UCSD-AML1 (cell line): ENCODE measurements around the gene TTLL11.

ENCODE experiments used
- DNase-seq: peaks from one replicate; lab custom pipeline; 2025; ENCODE audit not compliant: unreplicated experiment; lab: John Stamatoyannopoulos, UW

The TTLL11 gene

DNA sequence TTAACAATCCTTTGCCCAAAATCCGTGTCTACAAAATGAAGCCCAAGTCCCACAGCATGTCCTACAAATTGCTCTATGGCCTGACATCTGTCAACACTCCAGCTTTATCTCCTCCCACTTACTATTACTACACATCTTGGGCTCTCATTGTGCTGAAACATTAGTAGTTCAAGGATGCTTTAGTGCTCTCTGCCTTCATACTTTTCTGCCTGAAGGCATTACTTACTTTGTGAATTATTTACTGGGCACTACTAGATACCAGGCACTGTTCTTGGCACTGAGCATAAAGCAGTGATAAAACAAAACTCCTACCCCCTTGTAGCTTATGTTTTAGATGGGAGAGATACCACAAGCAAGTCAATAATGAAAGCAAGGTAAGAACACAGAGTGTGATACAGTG, 113.4 kb downstream of the TTLL11 start:
- DNase-seq = no peak

- DNase-seq = no peak
Observed at GRCh38 chr9:121976751-121977150, 116.4 kb downstream of the TTLL11 start.

GRCh38 chr9:121975801-121976277, 117.3 kb downstream of the TTLL11 start:
- DNase-seq = no peak

DNA sequence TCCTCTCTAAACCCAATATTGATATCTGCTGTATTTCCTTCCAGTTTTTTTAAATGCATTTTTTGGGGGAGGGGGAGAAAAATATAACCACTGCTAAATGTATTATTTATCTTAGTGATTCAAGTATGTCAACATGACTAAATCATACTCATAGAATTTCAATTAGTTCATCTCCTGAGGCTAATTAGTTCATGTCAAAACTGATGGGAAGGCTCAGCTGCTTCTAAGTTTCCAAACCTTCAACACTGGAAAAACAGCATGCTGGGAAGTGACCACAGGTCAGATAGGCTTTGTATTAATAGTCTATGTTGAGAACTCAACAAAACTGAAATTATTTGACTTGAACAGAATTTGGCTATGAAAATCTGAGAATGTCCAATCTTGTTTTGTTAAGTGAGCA, 118.7 kb downstream of the TTLL11 start:
- no peak for DNase-seq

DNA sequence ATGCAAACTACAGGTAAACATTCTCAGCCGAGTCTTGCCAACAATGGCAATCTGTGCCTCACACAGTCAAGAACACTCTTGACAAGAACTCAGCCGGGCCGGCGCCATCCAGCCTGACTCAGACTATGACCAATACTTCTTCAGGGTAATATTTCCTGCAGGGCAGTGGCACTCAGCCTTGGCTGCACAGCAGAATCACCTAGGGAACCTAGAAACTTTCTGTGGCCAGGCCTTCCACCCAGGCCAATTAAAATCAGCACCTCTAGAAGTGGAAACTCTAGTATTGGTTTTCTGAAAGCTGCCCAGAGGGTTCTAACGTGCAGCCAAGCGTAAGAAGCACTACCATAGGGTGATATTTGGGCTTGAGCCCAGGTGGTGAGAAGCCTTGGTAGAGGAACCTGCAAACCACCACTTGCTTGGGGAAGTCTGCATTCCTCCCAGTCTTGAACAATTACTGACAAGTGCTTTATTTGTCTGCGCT, 120.6 kb downstream of the TTLL11 start:
- no peak for DNase-seq

- DNase-seq = no peak
Observed at GRCh38 chr9:121968056-121968455, 125.1 kb downstream of the TTLL11 start.

GRCh38 chr9:121966706-121967105, 126.4 kb downstream of the TTLL11 start:
- DNase-seq = no peak

- DNase-seq = no peak
Observed at GRCh38 chr9:121963528-121963995, 129.5 kb downstream of the TTLL11 start.

DNA sequence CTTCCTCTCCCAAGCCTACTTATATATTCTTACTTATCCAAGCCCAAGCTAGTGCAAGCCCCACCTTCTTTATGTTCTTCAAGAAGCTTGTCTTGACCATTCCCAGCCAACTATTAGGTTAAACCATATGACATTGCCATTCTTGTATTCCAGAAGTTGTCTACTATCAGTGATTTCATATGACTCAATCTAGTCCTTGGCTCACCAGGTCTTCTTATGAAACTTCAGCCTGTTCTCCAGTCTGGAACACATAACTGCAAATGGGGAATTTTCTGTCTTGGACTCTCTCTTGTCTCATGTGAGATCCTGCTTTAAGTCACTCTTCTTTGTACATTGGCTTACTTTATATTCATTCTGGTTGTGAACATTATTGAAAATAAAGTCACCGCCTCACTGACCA, 130.7 kb downstream of the TTLL11 start:
- DNase-seq = no peak

GRCh38 chr9:121960665-121961064, 132.4 kb downstream of the TTLL11 start:
- DNase-seq = no peak

DNA sequence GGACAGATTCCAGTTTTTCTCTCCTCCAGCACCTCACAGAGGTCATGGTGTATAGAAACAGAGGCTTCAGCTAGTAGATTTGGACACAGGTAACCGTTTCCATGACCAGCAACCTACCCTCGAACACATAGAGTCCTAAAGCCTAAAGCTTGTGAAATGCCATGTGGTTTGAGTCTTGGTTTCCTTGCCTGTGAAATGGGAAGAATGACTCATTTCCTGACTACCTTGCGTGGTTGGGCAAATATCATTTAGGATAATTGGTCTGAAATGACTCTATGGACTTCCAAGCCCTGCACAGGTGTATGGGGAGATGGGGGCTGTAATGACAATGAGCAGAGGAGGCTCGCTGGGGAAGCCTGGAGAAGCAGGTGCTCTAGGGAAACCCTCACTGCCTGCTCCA, 134.6 kb downstream of the TTLL11 start:
- no peak for DNase-seq

DNA sequence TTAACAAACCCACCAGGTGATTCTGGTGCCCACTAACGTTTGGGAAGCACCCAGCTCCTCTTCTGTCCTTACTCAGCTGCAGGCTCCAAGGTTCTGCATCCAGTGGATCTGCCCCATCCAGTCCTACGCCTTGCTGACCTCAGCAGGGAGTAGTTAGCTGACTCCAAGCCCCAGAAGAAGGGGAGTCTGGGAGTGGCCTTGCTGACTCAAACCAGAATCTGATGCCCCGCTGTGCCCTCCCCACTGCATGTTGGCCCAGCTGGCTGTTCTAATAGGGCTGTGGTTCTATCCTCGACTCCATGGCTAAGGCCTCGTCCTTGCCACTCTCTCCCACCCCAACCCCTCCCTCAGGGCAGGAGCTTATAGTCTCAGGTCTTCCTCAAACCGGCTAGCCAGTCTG, 136.3 kb downstream of the TTLL11 start:
- DNase-seq = no peak

- DNase-seq = no peak
Observed at GRCh38 chr9:121955649-121956048, 137.5 kb downstream of the TTLL11 start.

- DNase-seq = no peak
Observed at GRCh38 chr9:121954477-121955140, 138.5 kb downstream of the TTLL11 start.

DNA sequence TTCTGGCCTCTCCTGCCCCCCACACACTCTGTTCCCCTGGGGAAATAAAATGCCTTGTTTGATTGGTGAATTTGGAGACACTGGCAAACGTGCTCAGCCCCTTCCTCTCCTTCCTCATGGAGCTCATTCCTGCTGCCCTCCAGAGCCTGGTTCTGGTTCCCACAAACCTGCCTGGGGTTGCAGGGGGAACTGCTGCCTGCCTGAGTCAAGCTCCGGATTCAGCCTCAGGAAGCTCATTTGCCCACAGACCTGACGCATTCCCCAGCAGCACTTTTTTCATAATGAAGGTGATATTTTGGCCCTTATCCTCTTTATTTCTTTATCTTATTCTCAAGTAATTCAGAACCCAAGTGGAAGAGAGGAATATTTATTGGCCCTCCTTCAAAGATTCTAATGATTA, 140.5 kb downstream of the TTLL11 start:
- DNase-seq = peak; percentile 20

GRCh38 chr9:121950866-121951265, 142.2 kb downstream of the TTLL11 start:
- DNase-seq = no peak

DNA sequence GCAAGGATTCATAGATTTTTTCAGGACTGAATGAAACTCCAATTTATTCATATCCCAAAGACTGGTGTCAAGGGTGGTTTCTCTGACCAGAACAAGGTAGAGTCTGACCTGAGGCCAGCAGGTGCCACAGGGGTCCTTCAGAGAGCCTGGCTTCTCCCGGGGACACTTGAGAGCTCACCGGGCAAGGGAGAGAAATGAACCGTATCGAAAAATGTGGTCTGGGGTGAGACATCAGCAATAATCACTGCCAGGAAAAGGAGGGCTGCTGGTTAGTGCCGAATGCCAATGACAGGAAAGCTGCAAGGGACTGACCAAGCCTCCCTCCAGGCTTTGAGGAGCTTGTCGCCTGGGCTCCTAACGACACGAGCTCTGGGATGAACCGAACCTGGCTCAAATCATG, 142.7 kb downstream of the TTLL11 start:
- no peak for DNase-seq

DNA sequence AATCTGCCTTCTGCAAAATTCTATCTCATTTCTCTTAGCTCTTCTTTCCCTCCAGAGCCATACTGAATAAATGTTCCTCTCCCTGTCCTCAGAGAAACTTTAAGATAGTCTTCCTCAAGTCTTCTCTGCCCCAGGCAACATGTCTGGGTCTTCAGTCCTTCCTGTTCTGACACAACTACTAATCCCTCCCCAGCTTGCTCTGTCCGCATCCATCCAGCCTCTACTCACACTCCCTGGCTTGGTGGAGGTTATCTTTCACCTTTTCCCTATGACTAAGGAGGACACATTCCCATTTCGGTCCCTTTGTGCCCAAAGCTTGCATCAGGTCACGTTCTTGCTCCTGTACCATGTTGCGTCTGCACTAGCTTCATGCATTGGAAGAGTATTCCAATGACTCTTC, 143.3 kb downstream of the TTLL11 start:
- no peak for DNase-seq

- DNase-seq = no peak
Observed at GRCh38 chr9:121949364-121949763, 143.7 kb downstream of the TTLL11 start.

- no peak for DNase-seq
Observed at GRCh38 chr9:121947775-121948174, 145.3 kb downstream of the TTLL11 start.

DNA sequence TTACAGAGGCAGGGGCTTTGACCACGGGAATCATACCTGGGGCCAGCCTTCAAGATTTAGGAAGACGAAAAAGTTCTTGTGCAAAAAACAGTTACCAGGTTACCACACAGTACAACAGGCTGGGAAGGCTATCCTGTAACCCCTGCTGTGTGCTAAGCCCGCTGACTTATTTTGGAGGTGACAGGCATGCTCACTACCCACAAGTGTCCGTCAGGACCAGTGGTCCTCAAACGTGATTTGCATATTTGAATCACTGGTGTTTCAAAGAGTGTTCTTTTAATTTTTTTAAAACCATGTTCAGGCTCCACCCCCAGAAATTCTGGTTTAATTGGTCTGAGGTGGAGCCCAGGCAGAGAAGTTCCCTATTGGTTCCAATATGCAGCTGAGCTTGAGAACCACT, 146.6 kb downstream of the TTLL11 start:
- DNase-seq = no peak

DNA sequence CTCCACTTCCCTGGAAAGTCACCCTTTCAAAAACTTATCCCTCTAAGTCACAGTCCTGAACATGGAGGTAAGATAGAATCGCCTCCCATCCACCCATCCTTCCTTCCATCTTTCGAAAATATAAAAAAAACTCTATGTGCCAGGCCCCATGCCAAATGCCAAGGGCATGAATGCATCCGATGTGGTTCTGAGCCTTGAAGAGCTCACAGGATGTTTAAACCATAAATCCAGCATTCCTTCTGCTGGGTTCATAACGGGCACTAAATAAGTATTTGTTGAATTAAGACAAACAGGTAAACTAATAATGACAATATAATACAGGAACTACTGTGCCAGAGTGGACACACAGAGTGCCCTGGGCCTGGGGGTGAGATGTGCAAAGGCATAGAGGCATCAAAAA, 147.3 kb downstream of the TTLL11 start:
- no peak for DNase-seq

- DNase-seq = no peak
Observed at GRCh38 chr9:121945281-121945680, 147.8 kb downstream of the TTLL11 start.
